KOPT-K1 (cell line): ENCODE data around the gene SEMA6D.
"Not testable (repeated sequence)": the region's sequence is repeated elsewhere in the genome, so short reads cannot be mapped to it uniquely, and the experiment has no call there.

Experiments used
- H3K27ac ChIP-seq: fragments of 200-600 bp; sonication (generic); 2 replicates; pipeline ENCODE4 v1.5.1; 2016; ENCODE audit warnings: antibody characterized with exemption, mild to moderate bottlenecking, low read depth, low read length; ENCODE audit not compliant: poor library complexity, severe bottlenecking
- H3K36me3 ChIP-seq: fragments of 200-600 bp; sonication (generic); 2 replicates; pipeline ENCODE4 v1.5.1; 2017; ENCODE audit warnings: antibody characterized with exemption, mild to moderate bottlenecking, low read length, moderate library complexity; ENCODE audit not compliant: insufficient read depth
- H3K9me3 ChIP-seq: fragments of 200-600 bp; sonication (generic); 2 replicates; pipeline ENCODE4 v1.5.1; 2017; ENCODE audit warnings: antibody characterized with exemption, low read length, mild to moderate bottlenecking; ENCODE audit not compliant: insufficient read depth, poor library complexity, severe bottlenecking

Gene SEMA6D

GRCh38 chr15:47727137-47727536 is 9.8 kb downstream of the SEMA6D start:
- H3K36me3 ChIP-seq = no peaks in the 10 kb centered on the region
- H3K9me3 ChIP-seq = no peaks in the 10 kb centered on the region
- H3K27ac ChIP-seq = no peak overlapping the region

DNA sequence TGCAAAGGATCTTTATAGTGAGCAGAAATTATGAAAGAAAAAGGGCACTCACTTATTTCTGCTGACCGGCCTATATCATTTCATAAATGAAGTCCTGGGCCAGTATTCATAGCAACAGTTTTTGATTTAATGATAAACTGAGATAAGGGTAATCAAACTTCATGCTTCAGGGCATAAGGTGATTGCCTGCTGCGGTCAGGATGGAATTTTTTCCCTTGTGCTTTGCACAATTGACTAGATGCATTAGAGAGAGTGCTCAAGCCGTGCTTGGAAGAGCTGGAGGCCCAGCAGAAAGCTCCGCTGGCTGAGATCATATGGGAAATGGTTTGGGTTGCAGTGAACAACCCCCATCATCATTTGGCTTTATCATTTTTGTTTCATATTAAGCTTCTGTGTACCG is 10.4 kb downstream of the SEMA6D start:
- H3K9me3 ChIP-seq = no peaks in the 10 kb centered on the region
- H3K27ac ChIP-seq = no peak overlapping the region
- H3K36me3 ChIP-seq = no peaks in the 10 kb centered on the region

DNA sequence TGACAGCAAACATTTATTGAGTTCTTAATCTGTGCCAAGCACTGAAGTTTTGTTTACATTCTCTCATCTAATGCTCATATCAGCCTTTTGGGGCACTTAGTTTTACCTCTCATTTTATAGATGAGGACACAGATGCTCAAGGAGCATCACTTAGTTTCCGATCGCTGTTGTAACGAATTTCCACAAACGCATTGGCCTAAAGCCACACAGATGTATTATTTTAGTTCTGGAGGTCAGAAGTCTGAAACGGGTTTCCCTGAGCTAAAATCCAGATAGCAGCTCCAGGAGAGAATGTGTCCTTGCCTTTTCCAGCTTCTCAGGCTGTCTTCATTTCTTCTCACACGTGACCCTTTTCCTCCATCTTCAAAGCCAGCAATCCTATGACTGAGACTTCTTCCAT is 11.1 kb downstream of the SEMA6D start:
- no peaks in the 10 kb centered on the region for H3K9me3 ChIP-seq
- no peak overlapping the region for H3K27ac ChIP-seq
- no peaks in the 10 kb centered on the region for H3K36me3 ChIP-seq

- Histone ChIP-seq H3K27ac (no peak overlapping the region), H3K9me3 (no peaks in the 10 kb centered on the region), H3K36me3 (no peaks in the 10 kb centered on the region)
Observed at GRCh38 chr15:47728886-47729285, 11.6 kb downstream of the SEMA6D start.

- Histone ChIP-seq H3K9me3 (no peaks in the 10 kb centered on the region), H3K36me3 (no peaks in the 10 kb centered on the region), H3K27ac (no peak overlapping the region)
Observed at GRCh38 chr15:47731230-47731629, 13.9 kb downstream of the SEMA6D start.

DNA sequence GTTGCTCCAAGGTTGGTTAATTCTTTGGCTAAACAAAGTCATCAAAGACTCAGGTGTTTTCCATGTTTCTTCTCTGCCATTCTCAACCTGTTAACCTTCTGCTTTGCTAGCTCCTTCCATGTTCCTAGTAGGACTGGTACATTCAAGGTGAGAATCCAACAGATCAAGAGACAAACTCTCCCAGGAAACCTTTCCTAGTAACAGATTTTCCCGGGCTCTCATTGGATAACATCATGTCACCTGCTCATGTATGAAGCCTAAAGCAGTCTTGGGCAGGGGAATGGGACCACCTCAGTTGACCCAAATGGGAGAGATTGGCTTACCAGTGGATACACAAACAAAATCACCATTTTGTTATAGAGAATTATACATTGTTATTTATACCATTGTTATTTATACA is 14.9 kb downstream of the SEMA6D start:
- Histone ChIP-seq H3K36me3 (no peaks in the 10 kb centered on the region), H3K27ac (no peak overlapping the region), H3K9me3 (no peaks in the 10 kb centered on the region)

DNA sequence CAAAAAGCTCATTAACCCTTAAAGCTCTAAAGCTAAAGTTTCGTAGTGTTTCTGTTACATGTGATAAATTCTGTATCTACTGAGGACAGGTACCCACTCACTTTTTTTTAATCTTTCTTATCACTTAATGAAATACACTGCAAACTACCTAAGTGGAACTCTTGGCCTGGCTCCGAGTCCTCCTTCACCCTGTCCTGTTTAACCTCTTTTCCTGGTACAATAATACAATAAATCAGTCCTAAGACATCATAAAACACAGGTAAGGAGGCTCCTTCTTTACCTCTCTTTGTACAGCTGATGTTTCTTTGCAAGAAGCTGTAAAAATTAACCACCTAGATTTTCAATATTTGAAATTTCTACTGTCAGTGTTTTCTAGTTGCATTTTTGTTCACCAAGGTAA is 15.8 kb downstream of the SEMA6D start:
- Histone ChIP-seq H3K27ac (no peak overlapping the region), H3K9me3 (no peaks in the 10 kb centered on the region), H3K36me3 (no peaks in the 10 kb centered on the region)

DNA sequence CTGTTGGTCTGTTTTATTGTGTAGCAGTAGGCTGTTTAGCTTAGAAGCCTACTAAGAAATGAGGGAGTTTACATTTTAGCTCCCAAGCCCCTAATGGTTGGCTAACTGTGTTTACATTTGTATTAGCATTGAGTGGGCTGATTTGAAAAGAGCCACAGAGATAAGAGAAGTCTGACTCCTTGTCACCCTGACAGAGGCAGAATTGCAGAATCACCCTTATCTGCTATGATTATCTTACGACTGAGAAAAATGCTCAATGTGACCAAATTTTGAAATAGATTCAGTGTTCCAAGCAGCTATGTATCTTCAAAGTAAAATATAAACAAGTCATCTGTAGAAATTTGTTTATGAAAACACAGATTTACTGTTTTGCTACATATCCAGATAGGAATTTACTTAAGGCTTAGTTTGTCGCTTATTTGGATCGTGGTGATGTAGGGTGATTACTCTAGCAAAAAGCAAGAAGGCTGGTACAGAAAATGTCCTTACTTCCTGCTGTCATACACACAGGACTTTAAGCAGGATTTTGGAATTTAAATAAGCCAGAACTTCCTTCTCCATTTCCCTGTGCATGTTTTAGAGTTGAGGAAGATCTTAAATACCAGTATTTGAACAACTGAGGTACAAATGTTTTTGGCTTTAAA is 19.0 kb downstream of the SEMA6D start:
- Histone ChIP-seq H3K9me3 (no peaks in the 10 kb centered on the region), H3K36me3 (no peaks in the 10 kb centered on the region), H3K27ac (no peak overlapping the region)

DNA sequence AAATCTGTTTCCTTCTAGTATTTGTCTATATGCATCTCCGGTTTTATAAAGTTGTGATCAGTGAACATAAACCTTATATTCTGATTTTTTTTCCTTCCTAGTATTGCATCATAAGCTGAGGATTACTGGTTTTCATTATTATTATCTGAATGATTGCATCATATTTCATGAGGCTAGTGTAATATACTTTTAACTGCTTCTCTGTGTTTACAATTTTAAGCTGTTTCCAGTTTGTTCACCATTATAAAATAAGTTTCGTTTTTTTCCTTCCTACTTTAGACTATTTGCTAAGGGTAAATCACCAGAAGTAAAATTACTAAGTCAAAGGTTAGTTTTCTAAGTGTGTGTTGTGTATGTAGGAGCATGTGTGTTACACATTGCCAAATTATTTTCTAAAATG is 20.2 kb downstream of the SEMA6D start:
- Histone ChIP-seq H3K27ac (no peak overlapping the region), H3K36me3 (no peaks in the 10 kb centered on the region), H3K9me3 (no peaks in the 10 kb centered on the region)

- H3K27ac ChIP-seq, H3K9me3 ChIP-seq, H3K36me3 ChIP-seq: not testable (repeated sequence)
Observed at GRCh38 chr15:47738144-47738825, 21.0 kb downstream of the SEMA6D start.

- no peak overlapping the region for H3K27ac ChIP-seq
- H3K9me3 ChIP-seq = no peaks in the 10 kb centered on the region
Observed at GRCh38 chr15:47741082-47741481, 23.8 kb downstream of the SEMA6D start.

DNA sequence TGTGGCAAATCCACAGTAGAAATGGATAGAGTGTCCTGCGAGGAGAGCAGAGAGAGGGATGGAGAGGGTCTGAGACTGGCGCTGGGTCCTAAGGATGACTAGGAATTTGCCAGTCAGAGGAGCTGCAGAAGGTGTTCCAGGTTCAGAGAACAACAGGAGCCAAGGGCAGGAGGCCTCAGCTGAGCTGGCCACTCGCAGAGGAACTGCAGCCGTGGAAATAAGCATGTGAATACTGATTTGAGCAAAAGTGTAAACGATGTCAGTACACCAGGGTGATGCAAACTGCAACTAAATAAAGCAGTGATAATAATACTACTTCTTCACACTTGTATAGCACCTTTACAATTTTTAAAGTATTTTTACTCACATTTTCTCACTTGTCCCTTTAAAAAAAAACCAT is 24.6 kb downstream of the SEMA6D start:
- Histone ChIP-seq H3K27ac (no peak overlapping the region), H3K36me3 (no peaks in the 10 kb centered on the region), H3K9me3 (no peaks in the 10 kb centered on the region)

More at GRCh38 chr15:47741082-47741481, 23.8 kb downstream of the SEMA6D start:
- no peaks in the 10 kb centered on the region for H3K36me3 ChIP-seq

DNA sequence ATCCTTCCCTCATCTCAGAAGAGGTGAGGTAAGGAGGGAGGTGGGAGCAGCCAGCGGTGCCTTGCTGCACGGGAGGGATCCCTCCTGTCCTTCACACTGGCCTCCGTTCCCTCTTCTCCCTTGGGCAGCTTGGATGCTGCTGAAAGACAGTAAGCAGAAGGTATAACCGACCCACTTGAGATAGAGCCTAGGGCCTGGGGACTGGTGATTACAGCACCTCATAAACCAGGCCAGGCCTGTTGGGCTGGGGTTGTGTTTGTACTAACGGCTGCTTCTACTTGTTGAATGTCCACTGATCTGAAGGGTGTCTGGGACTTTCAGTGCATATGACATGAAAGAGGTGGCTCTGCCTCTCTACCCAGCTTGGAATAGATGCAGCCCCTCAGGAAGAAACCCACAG is 25.0 kb downstream of the SEMA6D start:
- Histone ChIP-seq H3K9me3 (no peaks in the 10 kb centered on the region), H3K27ac (no peak overlapping the region), H3K36me3 (no peaks in the 10 kb centered on the region)

GRCh38 chr15:47742742-47743141 is 25.4 kb downstream of the SEMA6D start:
- Histone ChIP-seq H3K9me3 (no peaks in the 10 kb centered on the region), H3K27ac (no peak overlapping the region), H3K36me3 (no peaks in the 10 kb centered on the region)

DNA sequence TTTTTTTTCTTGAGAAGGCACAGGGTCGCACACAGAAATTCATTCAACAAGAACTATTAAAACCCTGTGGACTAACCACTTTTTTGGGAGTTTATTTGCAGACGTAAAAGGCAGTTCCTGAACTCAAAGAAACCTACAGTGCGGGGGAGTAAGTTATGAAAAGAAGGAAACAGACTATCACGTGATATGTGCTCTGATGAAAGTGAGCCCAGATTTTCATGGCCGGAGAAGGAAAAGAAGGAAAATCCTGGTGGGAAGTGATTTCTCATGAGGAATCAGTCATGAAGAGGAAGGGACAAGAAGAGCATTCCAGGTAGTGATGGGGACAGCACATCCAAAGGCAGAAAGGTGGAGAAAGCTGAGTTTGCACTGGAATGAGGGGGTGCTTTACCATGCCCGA is 26.1 kb downstream of the SEMA6D start:
- H3K9me3 ChIP-seq = no peaks in the 10 kb centered on the region
- H3K36me3 ChIP-seq = no peaks in the 10 kb centered on the region
- no peak overlapping the region for H3K27ac ChIP-seq

GRCh38 chr15:47743886-47744285 is 26.6 kb downstream of the SEMA6D start:
- H3K27ac ChIP-seq = no peak overlapping the region
- no peaks in the 10 kb centered on the region for H3K9me3 ChIP-seq
- H3K36me3 ChIP-seq = no peaks in the 10 kb centered on the region
